Measurements from ENCODE around the gene ASIC4. TPM values are rescaled to one million over a fixed set of nuclear protein-coding genes. Genes with fewer than 3 reads are reported as not detected.

The ASIC4 gene
- total and polyA plus RNA-seq, 9 of the 15 experiments (the other 6 are each of a cell fraction or from before 2014, with no cell fraction given) = 0.07 to 19.2 (median 4.8) TPM

GRCh38 chr2:219541611-219542180 lies 27.4 kb downstream of the ASIC4 start (continued):
- TF ChIP-seq ZNF436 (CRISPR knock-in tag; IDR thresholded peaks at IDR 0.05) = no peak
- peak; percentile 75; the same call in 1 of the 2 replicates for TF ChIP-seq CREB3L1 (IDR thresholded peaks at IDR 0.05; ENCODE audit: borderline replicate concordance, low read depth)
- TF ChIP-seq JUND (IDR thresholded peaks at IDR 0.05; ENCODE audit: borderline replicate concordance, low read depth, low read length) = no peak
- TF ChIP-seq JUND (tag; IDR thresholded peaks at IDR 0.05; ENCODE audit: borderline replicate concordance, low read depth, low read length) = 0 out of 3 replicates have a peak, but pooled peaks have one; percentile 8
- no peak for TF ChIP-seq ZNF707 (CRISPR knock-in tag; conservative IDR thresholded peaks at IDR 0.05)
- TF ChIP-seq MLX (CRISPR knock-in tag; conservative IDR thresholded peaks at IDR 0.05) = no peak
- peak; percentile 77 to 81 for TF ChIP-seq RAD21 (CRISPR knock-in tag; conservative IDR thresholded peaks at IDR 0.05 in 1 of 2, IDR thresholded peaks at IDR 0.05 in 1 of 2)
- peak; percentile 62 for TF ChIP-seq PHF20 (IDR thresholded peaks at IDR 0.05; ENCODE audit: partially characterized antibody)
- TF ChIP-seq CTCF (IDR thresholded peaks at IDR 0.05 in 2 of 3, conservative IDR thresholded peaks at IDR 0.05 in 1 of 3; ENCODE audit: insufficient read depth in 2 of 3, low read depth in 1 of 3, low read length in 3 of 3) = peak; percentile 68 to 97 (median 90)
- 0 out of 2 replicates have a peak, but pooled peaks have one; percentile 28 for TF ChIP-seq ZNF143 (CRISPR knock-in tag; IDR thresholded peaks at IDR 0.05)
- TF ChIP-seq MTA1 (IDR thresholded peaks at IDR 0.05; ENCODE audit: borderline replicate concordance) = peak; percentile 40; the same call in 1 of the 2 replicates
- peak; percentile 60; the same call in 1 of the 2 replicates for TF ChIP-seq NKRF (IDR thresholded peaks at IDR 0.05; ENCODE audit: borderline replicate concordance)
- no peak for TF ChIP-seq CCAR2 (IDR thresholded peaks at IDR 0.05; ENCODE audit: low read depth, low read length)
- TF ChIP-seq KDM4B (IDR thresholded peaks at IDR 0.05; ENCODE audit: borderline replicate concordance in 2 of 2, low read depth in 1 of 2) = no peak
- TF ChIP-seq FOXJ2 (tag; IDR thresholded peaks at IDR 0.05) = no peak
- no peak for TF ChIP-seq ZBTB26 (CRISPR knock-in tag; IDR thresholded peaks at IDR 0.05)
- 0 out of 2 replicates have a peak, but pooled peaks have one; percentile 37 for TF ChIP-seq XRCC5 (IDR thresholded peaks at IDR 0.05; ENCODE audit: low read depth, low read length)
- TF ChIP-seq ETV1 (tag; conservative IDR thresholded peaks at IDR 0.05; ENCODE audit: low read depth) = no peak
- no peak for TF ChIP-seq MCM3 (IDR thresholded peaks at IDR 0.05)
- no peak for TF ChIP-seq ZNF324 (CRISPR knock-in tag; IDR thresholded peaks at IDR 0.05)
- TF ChIP-seq GATAD2B (IDR thresholded peaks at IDR 0.05; ENCODE audit: borderline replicate concordance) = no peak

All from K562 (cell line).